Lung microvascular endothelial cell (primary cell): ENCODE results near the gene MBLAC1. TPM values are rescaled to one million over a fixed set of nuclear protein-coding genes. Genes with fewer than 3 reads are reported as not detected.
A peak's percentile ranks its signal among the peaks of the same experiment; 100 is the strongest.

Experiments
- DNase-seq, 2 donors: peaks; one replicate each; pipeline versions ENCODE4 v3.0.0 to v3.0.0-alpha.2; 2010; ENCODE audit warnings: low read depth in 2 of 2
- total RNA-seq: library from RNA; depleted of rRNA; stranded (reverse); fragments of >200 nt; gene quantifications from 2 replicates; pipeline ENCODE4 v1.2.1, GENCODE V29; 2014

The MBLAC1 gene
- total RNA-seq, 1 donor from 2014 or later = 2.0 TPM

DNA sequence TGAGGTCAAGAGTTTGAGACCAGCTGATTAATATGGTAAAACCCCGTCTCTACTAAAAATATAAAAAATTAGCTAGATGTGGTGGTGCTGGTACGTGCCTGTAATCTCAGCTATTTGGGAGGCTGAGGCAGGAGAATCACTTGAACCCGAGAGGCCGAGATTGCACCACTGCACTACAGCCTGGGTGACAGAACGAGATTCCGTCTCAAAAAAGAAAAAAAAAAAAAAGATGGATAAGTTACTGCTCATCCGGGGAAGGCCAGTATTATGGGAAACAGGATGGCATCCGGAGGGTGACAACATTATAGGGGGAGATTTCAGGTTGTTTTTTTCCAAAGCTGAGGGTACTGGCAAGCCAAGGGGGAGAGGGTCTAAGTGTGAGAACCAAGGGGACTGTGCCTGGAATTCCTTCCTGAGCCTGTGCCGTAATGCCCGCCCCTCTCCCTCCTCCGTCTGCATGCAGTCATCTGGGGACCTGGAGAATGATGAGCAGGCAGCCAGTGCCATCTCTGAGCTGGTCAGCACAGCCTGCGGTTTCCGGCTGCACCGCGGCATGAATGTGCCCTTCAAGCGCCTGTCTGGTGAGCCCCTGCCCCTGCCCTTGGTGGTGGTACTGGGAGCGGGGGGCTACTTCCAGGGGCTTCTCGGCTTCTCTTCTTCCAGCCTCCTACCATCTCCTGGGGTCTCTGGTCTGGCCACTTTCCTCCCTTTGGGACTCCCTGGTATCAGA lies 26.3 kb downstream of the MBLAC1 start:
- no peak for DNase-seq

DNA sequence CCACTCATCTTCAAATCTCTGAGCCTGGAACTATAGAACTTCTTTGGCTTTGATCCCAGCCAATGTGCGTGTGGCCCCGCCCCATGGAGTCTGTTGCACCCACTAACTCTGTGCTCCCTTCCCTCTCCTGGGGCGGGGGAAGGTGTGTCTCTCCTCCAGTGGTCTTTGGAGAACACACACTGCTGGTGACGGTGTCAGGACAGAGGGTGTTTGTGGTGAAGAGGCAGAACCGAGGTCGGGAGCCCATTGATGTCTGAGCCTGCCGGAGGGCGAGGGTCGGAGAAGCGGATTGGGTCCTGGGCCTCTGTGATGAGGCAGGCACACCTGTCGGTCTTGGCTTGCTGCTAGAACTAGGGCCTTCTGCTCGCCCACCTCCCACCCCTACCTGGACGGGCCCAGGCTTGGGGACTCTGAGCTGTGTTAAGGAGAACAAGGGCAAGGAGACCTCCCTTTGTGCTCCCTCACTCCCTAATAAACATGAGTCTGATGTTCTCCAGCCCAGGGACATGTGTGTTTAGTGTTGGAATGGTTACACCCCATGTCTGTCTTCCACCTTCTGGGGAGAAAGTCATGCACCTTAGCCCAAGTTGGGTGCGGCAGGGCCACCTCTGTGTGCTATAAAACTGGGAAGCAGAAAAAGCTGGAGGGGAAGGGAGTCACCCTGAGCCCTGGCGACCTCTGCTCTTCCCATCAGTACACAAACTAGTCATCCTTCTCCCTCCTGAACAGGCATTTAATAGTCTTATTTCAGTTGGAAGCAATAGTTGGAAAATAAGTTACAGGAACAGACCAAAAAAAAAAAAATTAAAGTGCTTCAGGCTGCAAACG lies 27.2 kb downstream of the MBLAC1 start:
- DNase-seq = no peak

DNA sequence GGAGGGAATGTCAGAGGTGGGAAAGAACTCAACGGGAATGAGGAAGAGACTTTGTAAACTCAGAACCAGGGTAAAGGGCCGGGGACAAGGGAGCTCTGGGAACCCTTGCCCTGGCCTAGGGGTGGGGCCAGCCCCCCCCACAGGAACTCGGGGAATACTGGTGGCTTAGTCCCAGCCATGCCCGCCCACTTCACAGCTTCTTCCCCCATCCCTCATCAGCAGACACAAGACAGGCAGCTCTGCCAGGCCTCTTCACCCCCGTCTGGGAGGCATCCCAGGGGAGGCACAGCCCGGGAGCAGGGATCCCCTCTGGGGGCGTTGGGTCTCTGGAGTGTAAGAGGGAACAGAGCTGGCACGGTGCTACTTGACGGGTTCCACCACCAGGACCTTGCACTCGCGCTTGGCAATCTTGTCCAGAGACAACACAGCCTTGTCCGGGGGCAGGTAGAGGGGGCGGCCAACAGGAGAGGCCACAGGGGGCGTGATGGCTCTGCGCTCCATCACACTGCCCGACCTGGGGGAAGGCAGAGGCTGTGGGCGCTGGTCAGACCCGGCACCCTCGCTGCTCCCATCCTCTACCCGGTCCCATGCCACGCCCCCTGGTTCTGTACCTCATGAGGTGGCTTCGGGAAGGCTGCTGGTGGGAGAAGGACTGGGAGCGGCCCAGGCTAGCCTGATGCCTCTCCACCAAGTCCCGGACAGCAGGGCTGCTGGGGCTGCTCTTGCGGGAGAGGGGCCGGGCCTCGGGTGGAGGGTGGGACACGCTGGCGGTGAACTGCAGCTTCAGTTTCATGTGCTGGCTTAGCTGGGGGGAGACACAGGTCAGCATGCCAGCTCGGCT lies 28.1 kb downstream of the MBLAC1 start:
- DNase-seq = no peak

DNA sequence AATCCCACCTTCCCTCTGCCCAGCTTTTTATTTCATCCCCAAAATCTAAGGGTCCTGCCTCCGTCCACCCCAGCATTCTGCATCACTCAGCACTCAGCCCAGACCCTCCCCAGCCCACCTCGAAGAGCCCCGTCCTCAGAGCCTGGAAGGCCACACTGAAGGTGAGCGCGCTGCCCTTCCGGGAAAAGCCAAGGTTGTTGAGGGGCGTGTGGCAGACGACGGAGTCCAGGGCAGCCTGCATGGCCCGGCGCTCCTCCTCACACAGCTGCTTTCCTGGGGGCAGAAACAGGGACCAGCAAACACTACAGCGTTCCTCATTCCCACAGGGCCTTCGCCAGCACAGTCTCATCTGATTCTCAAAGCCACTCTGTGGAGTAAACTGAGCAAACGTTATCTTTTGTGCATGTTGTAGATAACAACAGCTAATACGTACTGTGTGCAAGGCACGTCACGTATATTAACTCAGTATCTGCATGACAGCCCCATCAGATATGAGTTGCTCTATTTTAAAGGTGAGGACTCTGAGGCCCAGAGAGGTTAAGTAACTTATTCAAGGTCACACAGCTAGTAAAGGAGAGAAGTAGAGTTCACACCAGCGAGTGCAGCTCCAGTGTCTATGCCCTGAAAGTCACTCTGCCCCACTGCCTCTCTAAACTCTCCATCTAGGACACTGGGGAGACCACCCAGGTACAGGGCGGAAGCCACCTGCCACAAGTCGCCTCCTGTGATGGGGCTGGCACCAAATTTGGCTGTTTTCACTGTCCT lies 29.0 kb downstream of the MBLAC1 start:
- no peak for DNase-seq

DNA sequence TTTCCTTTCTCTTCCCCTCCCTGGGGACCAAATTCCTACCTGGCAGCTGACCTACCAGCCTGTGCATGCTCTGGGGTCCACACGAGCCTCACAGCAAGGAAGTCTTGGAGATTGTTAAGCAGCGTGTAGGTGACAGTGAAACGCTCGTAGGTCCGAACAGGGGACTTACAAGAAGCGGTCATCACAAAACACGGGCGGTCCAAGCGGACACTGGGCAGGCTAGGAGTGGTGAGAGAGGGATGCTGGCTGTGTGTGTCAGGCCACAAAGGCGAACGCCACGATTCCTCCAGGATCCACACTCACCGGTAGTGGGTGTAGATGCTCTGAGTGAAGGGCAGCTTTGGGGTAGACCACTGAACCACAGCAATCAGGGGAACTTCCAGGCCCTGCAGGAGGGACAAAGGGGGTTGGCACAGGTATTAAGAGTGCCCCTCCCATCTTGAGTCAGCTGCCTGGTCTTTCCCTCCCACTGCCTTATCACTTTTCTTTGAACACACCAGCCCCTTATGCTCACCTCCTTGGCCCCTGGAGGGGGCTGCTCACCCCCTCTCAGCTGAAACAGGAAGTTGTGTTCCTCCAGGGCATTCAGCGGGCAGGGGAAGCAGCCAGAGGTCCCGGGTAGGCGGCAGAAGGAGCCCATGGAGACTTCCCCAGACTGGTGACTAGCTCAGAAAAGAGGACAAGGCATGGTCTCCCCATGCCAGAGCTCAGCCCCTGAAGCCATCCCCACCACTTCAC lies 29.7 kb downstream of the MBLAC1 start:
- DNase-seq = no peak

DNA sequence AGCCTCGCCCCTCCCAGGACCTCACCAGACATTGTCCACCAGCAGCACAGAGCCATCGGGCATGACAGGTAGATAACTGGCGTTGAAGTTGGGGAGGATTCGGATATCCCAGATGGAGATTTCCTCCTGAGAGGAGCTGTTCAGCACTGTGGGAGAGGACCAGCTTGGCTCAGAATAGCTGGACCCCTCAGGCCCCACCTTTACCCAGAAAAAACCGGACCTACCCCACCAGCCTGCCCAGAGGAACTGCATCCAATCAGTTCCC lies 30.2 kb downstream of the MBLAC1 start:
- no peak for DNase-seq

DNA sequence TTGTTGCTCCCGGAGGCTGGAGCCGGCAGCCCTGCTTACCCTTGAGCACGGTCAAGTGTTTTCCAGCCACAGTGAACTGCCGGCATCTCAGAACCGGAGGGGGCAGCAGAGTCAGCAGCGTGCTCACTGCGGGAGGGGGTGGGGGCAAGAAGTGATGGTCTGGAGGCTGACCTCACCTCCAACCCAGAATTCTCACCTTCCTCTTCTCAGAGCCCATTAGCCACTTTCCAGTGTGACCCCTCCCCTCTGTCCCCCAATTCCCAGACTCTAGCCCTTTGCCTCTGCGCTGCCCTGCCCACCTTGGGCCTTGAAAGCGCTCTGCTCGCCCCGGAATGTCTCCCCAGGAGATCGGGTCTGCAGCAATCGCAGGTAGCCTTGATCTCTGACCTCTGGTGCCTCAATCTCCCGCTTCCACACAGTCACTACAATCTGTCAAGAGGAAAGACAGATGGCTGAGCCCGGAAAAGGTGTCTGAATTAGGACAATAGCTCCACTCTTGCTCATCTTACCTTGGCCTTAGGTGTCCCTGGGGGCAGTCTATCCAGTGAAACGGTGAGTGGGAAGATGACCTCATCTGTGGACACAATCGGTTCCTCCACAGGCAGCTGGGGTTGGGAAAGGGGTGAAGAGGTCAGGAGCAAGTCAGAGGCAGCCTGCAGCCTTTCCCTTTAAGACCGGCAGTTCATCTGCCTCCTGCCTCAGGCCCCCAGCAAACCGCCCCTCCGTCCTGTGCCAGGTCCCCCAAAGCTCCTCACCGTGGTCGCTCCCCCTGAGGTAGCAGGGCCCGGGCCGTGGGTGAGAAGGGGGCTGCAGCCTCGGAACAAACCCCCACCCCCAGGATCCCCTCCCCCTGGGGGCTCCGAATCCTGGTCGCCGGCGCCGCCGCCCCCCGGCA lies 30.8 kb downstream of the MBLAC1 start:
- peak; percentile 26 to 49 for DNase-seq

DNA sequence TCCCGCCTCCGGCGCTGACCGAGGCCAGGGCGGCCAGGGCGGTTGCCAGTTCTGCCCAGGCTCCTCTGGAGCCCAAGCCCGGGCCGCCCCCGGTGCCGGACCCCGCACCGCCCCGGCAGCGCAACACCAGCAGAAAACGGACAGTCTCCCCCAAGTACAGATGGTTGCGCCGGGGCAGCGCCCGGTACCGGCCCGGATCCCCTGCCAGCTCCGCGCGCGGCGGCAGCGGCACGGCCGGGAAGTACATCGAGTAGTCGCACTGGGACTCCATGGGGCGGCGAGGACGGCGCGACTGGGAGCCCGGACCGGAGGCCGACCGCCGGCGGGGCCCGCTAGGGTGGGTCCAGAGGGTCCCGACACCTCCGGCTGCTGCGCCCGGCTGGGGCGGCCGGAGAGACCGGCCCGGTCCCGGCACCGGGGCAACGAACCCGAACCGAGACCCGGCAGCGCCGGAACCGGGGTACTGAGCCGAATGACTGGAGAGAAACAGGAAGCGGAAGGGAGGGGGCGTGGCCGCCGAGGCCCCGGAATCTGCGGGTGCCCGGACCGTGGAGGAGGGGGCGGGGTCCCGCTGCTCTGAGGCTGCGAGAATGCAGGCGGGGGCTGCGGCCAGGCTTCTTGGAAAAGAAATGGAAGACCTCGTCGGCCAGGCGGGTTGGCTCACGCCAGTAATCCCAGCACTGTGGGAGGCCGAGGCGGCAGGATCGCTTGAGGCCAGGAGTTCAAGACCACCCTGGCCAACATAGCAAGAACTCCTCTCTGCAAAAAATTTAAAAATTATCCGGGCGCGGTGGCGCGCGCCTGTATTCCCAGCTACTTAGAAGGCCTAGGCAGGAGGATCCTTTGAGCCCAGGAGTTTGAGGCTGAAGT lies 31.7 kb downstream of the MBLAC1 start, which contains the start of gene TRAPPC14:
Gene TRAPPC14 (minus strand): TSS at position 495 of the 870 bp plus-strand sequence. CDS start 224 bp downstream, at position 271.
- DNase-seq = peak; percentile 65 to 68

DNA sequence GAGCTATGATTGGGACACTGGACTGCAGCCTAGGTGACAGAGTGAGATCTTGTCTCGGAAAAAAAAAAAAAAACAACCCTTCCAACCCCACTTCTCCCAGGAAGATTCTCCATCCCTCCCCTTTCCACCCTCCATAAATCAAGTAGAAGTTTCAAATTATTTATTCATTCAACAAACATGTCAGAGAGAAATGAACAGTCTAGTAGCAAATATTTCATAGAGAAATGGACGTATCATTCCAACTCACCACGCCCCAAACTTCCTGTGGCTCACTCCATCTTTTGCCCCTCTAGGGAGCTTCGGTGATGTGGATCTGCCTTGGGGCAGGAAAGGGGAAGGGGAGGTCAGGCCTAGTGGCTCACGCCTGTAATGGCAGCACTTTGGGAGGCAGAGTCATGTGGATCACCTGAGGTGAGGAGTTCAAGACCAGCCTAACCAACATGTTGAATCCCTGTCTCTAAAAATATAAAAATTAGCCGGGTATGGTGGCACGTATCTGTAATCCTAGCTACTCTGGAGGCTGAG lies 32.4 kb downstream of the MBLAC1 start:
- no peak for DNase-seq

DNA sequence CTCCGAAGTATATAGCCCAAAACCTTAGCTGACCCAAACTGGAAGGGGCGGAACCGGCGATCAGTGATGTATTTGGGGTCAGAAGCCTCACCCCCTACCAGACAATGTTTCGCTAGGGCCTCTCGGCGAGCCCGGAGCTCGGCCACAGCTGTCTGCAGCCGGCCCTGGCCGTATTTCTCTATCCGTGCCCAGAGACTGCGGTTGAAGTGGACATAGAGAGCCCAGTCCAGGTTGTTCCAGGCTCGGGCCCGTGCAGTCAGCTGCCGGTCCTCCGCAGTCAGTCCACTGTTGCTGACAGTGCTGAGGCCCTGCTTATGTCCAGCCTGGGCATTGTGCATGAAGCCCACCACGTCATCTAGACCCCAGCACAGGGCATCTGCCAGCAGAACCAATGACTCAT lies 33.3 kb downstream of the MBLAC1 start:
- no peak for DNase-seq

DNA sequence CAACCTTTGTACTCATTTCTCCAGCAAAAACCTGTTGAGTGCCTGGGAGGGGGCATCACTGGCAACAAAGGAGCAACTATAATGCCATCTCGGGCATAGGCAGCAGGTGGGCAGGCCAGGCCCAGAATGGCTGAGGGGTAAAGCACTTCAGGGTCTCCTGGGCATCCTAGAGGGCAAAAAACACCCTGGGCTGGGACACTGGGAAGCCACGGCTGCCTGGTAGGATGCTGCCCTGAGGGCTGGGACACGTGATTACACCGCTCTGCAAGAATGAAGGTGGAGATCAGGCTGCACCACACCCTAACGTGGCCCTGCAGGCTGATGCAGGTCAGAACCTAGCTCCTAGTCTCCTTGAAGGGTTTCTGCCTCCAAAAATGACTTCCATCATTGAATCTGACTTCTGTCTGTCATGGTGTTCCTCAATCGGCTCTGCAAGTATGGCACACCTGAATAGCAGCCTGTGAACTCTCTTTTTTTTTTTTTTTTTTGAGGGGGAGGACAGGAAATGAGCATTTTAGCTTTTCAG lies 36.3 kb downstream of the MBLAC1 start:
- DNase-seq = no peak

DNA sequence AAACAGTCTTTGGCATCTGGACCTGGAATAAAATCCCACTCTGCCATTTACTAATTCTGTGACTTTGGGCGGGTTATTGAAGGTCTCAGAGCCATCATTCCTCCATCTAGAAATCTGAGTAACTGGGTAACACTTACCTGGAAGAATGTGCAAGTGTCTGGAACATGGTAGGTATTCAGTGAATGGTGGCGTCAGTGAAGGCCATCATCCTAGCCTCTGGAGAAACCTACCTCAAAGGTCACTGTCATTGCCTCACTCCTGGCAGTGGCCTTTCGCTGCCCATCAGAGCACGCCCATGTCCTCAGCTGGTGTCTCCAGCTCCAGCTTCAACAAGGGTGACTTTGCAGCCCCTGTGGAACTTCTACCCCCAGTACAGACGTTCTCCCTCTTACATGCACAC lies 37.1 kb downstream of the MBLAC1 start:
- no peak for DNase-seq

DNA sequence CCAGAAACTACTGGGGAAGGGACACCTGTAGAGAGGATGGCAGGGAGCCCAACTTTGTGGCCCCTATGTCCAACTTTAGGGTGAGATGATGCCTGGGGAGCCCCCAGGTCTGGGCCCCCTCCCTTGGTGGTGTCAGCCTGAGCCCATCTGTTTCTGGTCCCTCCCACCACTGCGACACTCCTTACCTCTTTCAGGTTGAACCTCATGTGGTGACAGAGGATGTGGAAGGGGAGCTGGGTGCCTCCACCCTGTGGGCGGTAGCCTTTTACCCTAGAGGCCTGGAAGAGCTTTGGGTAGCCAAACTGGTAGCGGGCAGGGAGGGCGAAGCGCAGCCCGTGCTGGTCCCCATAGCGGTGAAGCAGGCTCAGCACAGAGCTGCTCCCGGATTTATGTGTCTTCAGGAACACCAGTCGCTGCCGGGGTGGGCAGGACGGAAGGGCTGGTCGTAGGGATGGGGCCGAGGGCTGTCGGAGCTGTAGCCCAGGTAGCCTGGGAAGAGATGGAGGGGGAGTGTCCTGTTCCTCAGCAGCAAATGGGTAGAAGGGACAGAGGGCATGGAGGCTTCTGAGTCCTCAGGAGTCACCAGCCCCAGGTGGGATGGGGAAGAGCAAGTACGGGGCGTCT lies 39.7 kb downstream of the MBLAC1 start:
- DNase-seq = no peak

DNA sequence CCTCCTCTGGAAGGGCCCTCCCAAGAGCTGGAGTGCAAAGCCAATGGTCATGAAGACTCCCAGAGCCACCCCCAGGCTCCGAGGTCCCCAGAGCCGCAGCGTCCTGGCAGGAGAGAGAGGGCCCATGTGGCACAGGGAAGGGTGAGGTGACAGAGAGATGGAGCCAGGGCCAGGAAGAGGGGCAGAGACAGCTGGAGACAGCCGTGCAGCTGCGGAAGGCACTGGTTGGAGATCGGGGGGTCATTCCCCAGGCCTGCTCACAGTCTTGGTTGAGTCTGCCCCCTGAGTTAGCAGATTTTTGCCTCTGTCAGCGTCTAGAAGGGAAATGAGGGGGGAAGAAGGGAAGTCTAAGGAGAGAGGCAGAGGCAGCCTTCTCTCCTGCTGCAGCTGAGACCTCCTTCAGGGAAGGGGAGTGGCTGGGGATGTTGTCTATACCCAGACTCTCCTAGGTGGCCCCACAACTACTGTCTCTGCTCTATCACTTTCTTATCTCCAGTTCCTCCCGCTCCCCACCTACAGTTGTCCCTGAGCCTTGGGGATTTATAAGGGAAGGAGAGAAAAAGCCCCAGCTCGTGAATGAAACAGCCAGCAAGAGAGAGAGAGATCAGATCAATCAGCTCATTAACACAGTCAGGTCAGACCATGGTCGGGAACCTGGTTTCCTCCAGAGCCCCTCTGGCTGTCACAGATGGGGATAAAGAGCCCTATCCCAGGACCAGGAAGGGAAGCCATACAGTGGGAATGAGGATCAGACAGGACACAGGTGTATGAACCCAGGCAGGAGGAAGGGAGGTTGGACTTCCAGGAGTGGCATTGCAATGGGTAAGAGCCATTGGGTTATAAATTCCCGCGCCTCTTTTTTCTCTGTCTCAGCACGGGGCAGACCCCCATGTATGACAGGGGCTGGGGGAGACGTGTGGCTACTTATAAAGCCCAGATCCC lies 40.5 kb downstream of the MBLAC1 start:
- DNase-seq = no peak

DNA sequence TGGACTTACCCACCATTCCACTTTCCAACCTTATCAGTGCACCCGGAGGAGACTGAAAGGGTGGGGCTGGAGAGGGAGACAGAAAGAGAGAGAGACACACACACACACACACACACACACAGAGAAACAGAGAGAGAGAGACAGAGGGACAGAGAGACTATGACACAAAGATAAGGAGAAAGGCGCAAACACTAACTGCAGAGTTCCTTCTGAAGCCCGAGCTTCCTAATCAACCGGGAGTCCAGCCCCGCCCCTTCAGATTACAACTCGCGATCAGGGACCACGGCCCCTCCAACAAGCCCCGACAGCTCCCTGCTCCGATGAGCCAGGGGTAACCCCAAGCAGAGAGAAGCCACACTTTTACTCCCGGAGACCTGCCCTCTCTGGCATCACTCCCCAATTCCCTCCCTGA lies 41.2 kb downstream of the MBLAC1 start:
- DNase-seq = no peak

DNA sequence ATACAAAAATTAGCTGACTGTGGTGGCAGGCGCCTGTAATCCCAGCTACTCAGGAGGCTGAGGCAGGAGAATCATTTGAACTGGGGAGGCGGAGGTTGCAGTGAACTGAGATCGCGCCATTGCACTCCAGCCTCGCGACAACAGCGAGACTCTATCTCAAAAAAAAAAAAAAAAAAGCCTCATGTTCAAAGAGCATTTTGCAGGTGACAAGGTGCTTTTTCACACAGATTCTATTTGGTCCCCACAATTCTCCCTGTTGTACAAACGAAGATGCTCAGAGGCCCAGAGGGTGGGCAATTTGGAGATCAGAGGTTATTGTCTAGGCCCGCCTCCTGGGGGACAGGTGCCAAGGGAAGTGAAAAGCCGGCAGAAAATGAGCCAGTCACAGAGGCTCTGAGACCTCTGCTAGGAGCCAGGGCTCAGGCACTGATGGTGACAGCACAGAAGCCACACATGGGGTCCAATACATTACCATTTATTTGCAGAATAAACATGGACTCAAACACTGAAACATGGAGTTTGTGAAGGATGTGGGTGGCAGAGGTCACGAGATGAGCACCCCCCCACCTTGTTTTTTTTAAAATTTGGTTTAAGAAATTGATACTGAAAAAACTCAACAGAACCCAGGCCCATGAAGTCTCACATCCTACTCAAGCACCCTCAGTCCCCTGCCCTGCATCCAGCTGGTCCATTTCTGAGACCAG lies 42.5 kb downstream of the MBLAC1 start:
- DNase-seq = no peak
